Measurements from ENCODE around the gene FIBCD1. TPM values are rescaled to one million over a fixed set of nuclear protein-coding genes. Genes with fewer than 3 reads are reported as not detected.

Gene FIBCD1
- total and polyA plus RNA-seq, 8 donors = 0.64 to 11.4 (median 1.6) TPM

GRCh38 chr9:130950039-130950311 is 10.9 kb upstream of the FIBCD1 start:
- intact Hi-C loops (cut with DNase I) = no loop called here
- ATAC-seq = no peak
- peaks cover 0 to 60% of the 10 kb centered on the region in 2 donors for H3K27me3 ChIP-seq

GRCh38 chr9:130949188-130950038 is 10.4 kb upstream of the FIBCD1 start:
- intact Hi-C loops (cut with DNase I) = loop anchor here in 1 of 2 donors (10.0 kb wide), 2 partner anchors 85 to 245 kb away; no protein-coding TSS in a partner anchor
- Histone ChIP-seq H3K4me1 (no peaks in the 10 kb centered on the region), H3K4me3 (no peak overlapping the region), H3K27ac (no peak overlapping the region), H3K27me3 (peaks cover 0 to 60% of the 10 kb centered on the region in 2 donors), H3K36me3 (no peaks in the 10 kb centered on the region), H3K9me3 (no peaks in the 10 kb centered on the region)
- DNase-seq = no peak
- no peak for ATAC-seq
- no peak for TF ChIP-seq CTCF (IDR thresholded peaks at IDR 0.05)

More at GRCh38 chr9:130950039-130950311, 10.9 kb upstream of the FIBCD1 start:
- no peaks in the 10 kb centered on the region for H3K36me3 ChIP-seq
- H3K9me3 ChIP-seq = no peaks in the 10 kb centered on the region
- H3K4me3 ChIP-seq = no peak overlapping the region
- TF ChIP-seq CTCF (IDR thresholded peaks at IDR 0.05) = no peak
- DNase-seq = no peak
- no peak overlapping the region for H3K27ac ChIP-seq
- no peaks in the 10 kb centered on the region for H3K4me1 ChIP-seq

- Histone ChIP-seq H3K27me3 (peaks cover 0 to 64% of the 10 kb centered on the region in 2 donors), H3K9me3 (no peaks in the 10 kb centered on the region), H3K36me3 (no peaks in the 10 kb centered on the region), H3K4me1 (no peaks in the 10 kb centered on the region), H3K27ac (no peak overlapping the region), H3K4me3 (no peak overlapping the region)
- no peak for TF ChIP-seq CTCF (IDR thresholded peaks at IDR 0.05)
- no peak for ATAC-seq
- intact Hi-C loops (cut with DNase I) = loop anchor here in 1 of 2 donors (10.0 kb wide), 2 partner anchors 83 to 243 kb away; no protein-coding TSS in a partner anchor
- no peak for DNase-seq
Observed at GRCh38 chr9:130948266-130948665, 9.2 kb upstream of the FIBCD1 start.

- intact Hi-C loops (cut with DNase I) = loop anchor here in 1 of 2 donors (10.0 kb wide), 2 partner anchors 83 to 243 kb away; no protein-coding TSS in a partner anchor
- Histone ChIP-seq H3K4me3 (no peak overlapping the region), H3K27ac (no peak overlapping the region), H3K27me3 (peaks cover 0 to 64% of the 10 kb centered on the region in 2 donors), H3K9me3 (no peaks in the 10 kb centered on the region), H3K4me1 (no peaks in the 10 kb centered on the region), H3K36me3 (no peaks in the 10 kb centered on the region)
- no peak for ATAC-seq
- DNase-seq = peak in 1 of 4 donors; percentile 55
- TF ChIP-seq CTCF (IDR thresholded peaks at IDR 0.05) = no peak
Observed at GRCh38 chr9:130947618-130948140, 8.6 kb upstream of the FIBCD1 start.
